Islet of Langerhans (tissue), 1 donor: ENCODE measurements around the gene SLC2A6.

Experiments
- FAIRE-seq: peaks from one replicate; lab custom pipeline; 2011; peaks lifted over from hg19 to GRCh38; lab: Jason Lieb, UNC

SLC2A6 gene

GRCh38 chr9:133437753-133438531 is 41.0 kb downstream of the SLC2A6 start:
- no peak for FAIRE-seq

- FAIRE-seq = no peak
Measured at GRCh38 chr9:133436681-133437080, 42.2 kb downstream of the SLC2A6 start.

GRCh38 chr9:133433351-133433843 is 45.5 kb downstream of the SLC2A6 start:
- FAIRE-seq = no peak

GRCh38 chr9:133430244-133430643 is 48.7 kb downstream of the SLC2A6 start:
- no peak for FAIRE-seq

GRCh38 chr9:133429641-133430161 is 49.2 kb downstream of the SLC2A6 start:
- no peak for FAIRE-seq

GRCh38 chr9:133429214-133429613 is 49.7 kb downstream of the SLC2A6 start:
- no peak for FAIRE-seq

GRCh38 chr9:133428617-133429101 is 50.2 kb downstream of the SLC2A6 start:
- no peak for FAIRE-seq

GRCh38 chr9:133427658-133428348 is 51.1 kb downstream of the SLC2A6 start:
- FAIRE-seq = no peak

GRCh38 chr9:133426011-133426410 is 52.9 kb downstream of the SLC2A6 start:
- FAIRE-seq = no peak

GRCh38 chr9:133425049-133425632 is 53.8 kb downstream of the SLC2A6 start:
- no peak for FAIRE-seq

- no peak for FAIRE-seq
Measured at GRCh38 chr9:133424187-133424586, 54.7 kb downstream of the SLC2A6 start.

GRCh38 chr9:133423216-133423615 is 55.7 kb downstream of the SLC2A6 start:
- no peak for FAIRE-seq

- no peak for FAIRE-seq
Measured at GRCh38 chr9:133421615-133422542, 57.0 kb downstream of the SLC2A6 start, which contains the start of gene ADAMTS13. Gene ADAMTS13 (plus strand): TSS chr9:133422367. CDS start chr9:133422444, 77 bp downstream.
